Mesenchymal stem cell (in vitro differentiated cells and primary cell): ENCODE results near the gene SNRPE.
A peak's percentile ranks its signal among the peaks of the same experiment; 100 is the strongest.

Experiments
- DNase-seq: peaks from one replicate; pipeline ENCODE4 v3.0.0-alpha.2; 2013
- H2AFZ ChIP-seq: one replicate; pipeline ENCODE4 v1.6.1; 2013; ENCODE audit warnings: low read depth, mild to moderate bottlenecking, control low read depth, inconsistent platforms, low read length, moderate library complexity
- H2AK5ac ChIP-seq: 2 replicates; pipeline ENCODE4 v1.6.1; 2013; ENCODE audit warnings: low read length, moderate library complexity, mild to moderate bottlenecking, inconsistent platforms; ENCODE audit not compliant: severe bottlenecking
- H2BK120ac ChIP-seq: one replicate; pipeline ENCODE4 v1.6.1; 2013; ENCODE audit warnings: low read depth, mild to moderate bottlenecking, inconsistent platforms, low read length, moderate library complexity
- H2BK12ac ChIP-seq, 2 experiments: one replicate each; pipeline ENCODE4 v1.6.1; 2013; ENCODE audit warnings: inconsistent platforms in 2 of 2, low read length in 2 of 2, mild to moderate bottlenecking in 2 of 2, moderate library complexity in 2 of 2, control low read depth in 1 of 2
- H2BK15ac ChIP-seq: one replicate; pipeline ENCODE4 v1.6.1; 2013; ENCODE audit warnings: mild to moderate bottlenecking, low read depth, inconsistent platforms; ENCODE audit not compliant: poor library complexity, severe bottlenecking
- H2BK5ac ChIP-seq: 2 replicates; pipeline ENCODE4 v1.6.1; 2013; ENCODE audit warnings: low read depth, mild to moderate bottlenecking, low read length, control low read depth, inconsistent platforms; ENCODE audit not compliant: poor library complexity, severe bottlenecking
- H3K14ac ChIP-seq, 2 experiments: one replicate each; pipeline ENCODE4 v1.6.1; 2013; ENCODE audit warnings: inconsistent platforms in 2 of 2, low read length in 2 of 2, control low read depth in 1 of 2, mild to moderate bottlenecking in 1 of 2, moderate library complexity in 1 of 2
- H3K18ac ChIP-seq, 2 experiments: one replicate each; pipeline ENCODE4 v1.6.1; 2013; ENCODE audit warnings: inconsistent platforms in 2 of 2, low read length in 2 of 2, control low read depth in 1 of 2, low read depth in 1 of 2, mild to moderate bottlenecking in 1 of 2
- H3K23ac ChIP-seq, 2 experiments: one replicate each; pipeline ENCODE4 v1.6.1; 2013; ENCODE audit warnings: inconsistent platforms in 2 of 2, low read length in 2 of 2, mild to moderate bottlenecking in 2 of 2, moderate library complexity in 2 of 2, control low read depth in 1 of 2
- H3K27ac ChIP-seq: 2 replicates; pipeline ENCODE4 v1.5.1; 2013; ENCODE audit warnings: mild to moderate bottlenecking, moderate library complexity, low read length, control low read depth, inconsistent platforms; ENCODE audit not compliant: poor library complexity, severe bottlenecking
- H3K27me3 ChIP-seq, 2 experiments: 2 replicates each; pipeline versions ENCODE4 v1.6.1 to v1.7.0; 2013; ENCODE audit warnings: low read length in 2 of 2, mild to moderate bottlenecking in 2 of 2, moderate library complexity in 2 of 2, control low read depth in 1 of 2, inconsistent platforms in 1 of 2; ENCODE audit not compliant: control insufficient read depth in 1 of 2, insufficient read depth in 1 of 2
- H3K36me3 ChIP-seq, 2 experiments: 2 replicates each; pipeline versions ENCODE4 v1.6.1 to v1.7.0; 2013; ENCODE audit warnings: low read length in 2 of 2, control low read depth in 1 of 2, inconsistent platforms in 1 of 2, low read depth in 1 of 2, mild to moderate bottlenecking in 1 of 2; ENCODE audit not compliant: insufficient read depth in 2 of 2, control insufficient read depth in 1 of 2
- H3K4ac ChIP-seq, 2 experiments: one replicate each; pipeline ENCODE4 v1.6.1; 2013; ENCODE audit warnings: inconsistent platforms in 2 of 2, low read length in 2 of 2, mild to moderate bottlenecking in 2 of 2, moderate library complexity in 2 of 2, control low read depth in 1 of 2, low read depth in 1 of 2
- H3K4me1 ChIP-seq: 2 replicates; pipeline ENCODE4 v1.6.1; 2013; ENCODE audit warnings: low read depth, low read length, control low read depth; ENCODE audit not compliant: control insufficient read depth, insufficient read depth
- H3K4me2 ChIP-seq: 2 replicates; pipeline ENCODE4 v1.6.1; 2013; ENCODE audit warnings: low read length, mild to moderate bottlenecking, inconsistent platforms; ENCODE audit not compliant: poor library complexity, severe bottlenecking
- H3K4me3 ChIP-seq, 2 experiments: 2 replicates each; pipeline versions ENCODE4 v1.5.1 to v1.7.0; 2013; ENCODE audit warnings: low read length in 2 of 2, mild to moderate bottlenecking in 2 of 2, control low read depth in 1 of 2, low read depth in 1 of 2; ENCODE audit not compliant: insufficient read depth in 1 of 2
- H3K79me1 ChIP-seq: replicated peaks from 2 replicates; pipeline ENCODE4 v1.6.1; 2013; ENCODE audit warnings: mild to moderate bottlenecking, control low read depth, low read length, inconsistent platforms; ENCODE audit not compliant: poor library complexity, severe bottlenecking
- H3K9ac ChIP-seq: 2 replicates; pipeline ENCODE4 v1.7.0; 2013; ENCODE audit warnings: mild to moderate bottlenecking, low read length, moderate library complexity
- H3K9me3 ChIP-seq: 2 replicates; pipeline ENCODE4 v1.7.0; 2013; ENCODE audit warnings: mild to moderate bottlenecking, low read length; ENCODE audit not compliant: control insufficient read depth
- H4K8ac ChIP-seq: one replicate; pipeline ENCODE4 v1.6.1; 2013; ENCODE audit warnings: inconsistent platforms, mild to moderate bottlenecking, low read length, moderate library complexity
- H4K91ac ChIP-seq: one replicate; pipeline ENCODE4 v1.6.1; 2013; ENCODE audit warnings: mild to moderate bottlenecking, low read length, inconsistent platforms
- WGBS: methylation state at CpG from one replicate; pipeline ENCODE4 v1.1.7; 2013; ENCODE audit warnings: mixed read lengths; 5-methylcytosine and 5-hydroxymethylcytosine counted together

The SNRPE gene

DNA sequence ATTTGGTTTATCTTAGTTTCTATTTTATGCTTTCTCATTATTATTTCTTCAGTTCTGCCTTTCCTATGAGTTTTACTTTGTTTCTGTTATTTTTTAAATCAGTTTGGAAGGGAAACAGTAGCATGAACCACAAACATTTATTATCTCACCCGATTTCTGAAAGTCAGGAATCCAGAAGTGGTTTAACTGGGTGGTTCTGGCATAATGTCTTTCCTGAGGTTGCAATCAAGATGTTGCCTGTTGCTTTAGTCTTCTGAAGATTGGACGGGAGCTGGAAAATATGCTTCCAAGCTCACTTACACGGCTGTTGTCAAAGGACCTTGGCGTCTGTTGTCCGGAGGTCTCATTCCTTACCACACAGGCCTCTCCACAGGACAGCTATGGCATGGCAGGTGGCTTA lies 50.4 kb downstream of the SNRPE start:
- 93% methylated on average over 3 of the region's 5 CpGs for WGBS
- no peaks in the 10 kb centered on the region for H3K9me3 ChIP-seq
- H3K4me2 ChIP-seq = no peak overlapping the region
- H3K4me3 ChIP-seq = no peak overlapping the region
- H3K14ac ChIP-seq = no peak overlapping the region
- H2BK12ac ChIP-seq = no peak overlapping the region
- H4K8ac ChIP-seq = no peak overlapping the region
- no peak overlapping the region for H2AK5ac ChIP-seq
- no peak overlapping the region for H3K18ac ChIP-seq
- no peak for DNase-seq
- H2BK5ac ChIP-seq = no peak overlapping the region
- no peak overlapping the region for H3K9ac ChIP-seq
- no peak overlapping the region for H3K4ac ChIP-seq
- no peak overlapping the region for H3K23ac ChIP-seq
- no peaks in the 10 kb centered on the region for H3K36me3 ChIP-seq
- no peaks in the 10 kb centered on the region for H3K27me3 ChIP-seq
- H2AFZ ChIP-seq = no peak overlapping the region
- no peak overlapping the region for H2BK15ac ChIP-seq
- H3K79me1 ChIP-seq = no peaks in the 10 kb centered on the region
- H3K4me1 ChIP-seq = no peaks in the 10 kb centered on the region
- H3K27ac ChIP-seq = no peak overlapping the region
- no peak overlapping the region for H2BK120ac ChIP-seq
- H4K91ac ChIP-seq = peak overlapping the region; percentile 8

DNA sequence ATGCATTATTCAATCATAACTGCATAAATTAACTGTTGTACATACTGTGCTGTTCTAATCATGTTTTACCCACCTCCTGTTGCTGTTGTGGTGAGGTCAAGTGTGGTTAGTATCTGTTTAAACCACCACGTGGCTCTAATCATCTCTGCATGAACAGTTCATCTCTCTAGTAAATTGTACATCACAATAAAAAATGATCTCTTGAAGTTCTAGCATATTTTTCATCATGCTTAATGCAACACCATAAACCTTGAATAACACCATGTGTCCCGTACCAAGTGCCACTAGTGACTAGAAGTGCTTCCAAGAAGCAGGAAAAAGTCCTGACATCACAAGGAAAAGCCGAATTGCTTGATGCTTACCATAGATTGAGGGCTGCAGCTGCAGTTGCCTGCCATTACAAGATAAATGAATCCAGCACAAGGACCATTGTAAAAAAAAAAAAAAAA lies 51.7 kb downstream of the SNRPE start:
- H2AK5ac ChIP-seq = no peak overlapping the region
- H3K4me1 ChIP-seq = no peaks in the 10 kb centered on the region
- H2BK120ac ChIP-seq = no peak overlapping the region
- H3K36me3 ChIP-seq = no peaks in the 10 kb centered on the region
- no peak overlapping the region for H3K4me2 ChIP-seq
- no peaks in the 10 kb centered on the region for H3K79me1 ChIP-seq
- no peak overlapping the region for H3K9ac ChIP-seq
- no peak overlapping the region for H3K4ac ChIP-seq
- H2BK12ac ChIP-seq = no peak overlapping the region
- no peak for DNase-seq
- no peak overlapping the region for H3K14ac ChIP-seq
- H2AFZ ChIP-seq = no peak overlapping the region
- 50% methylated on average over 2 of the region's 3 CpGs for WGBS
- no peak overlapping the region for H3K4me3 ChIP-seq
- no peak overlapping the region for H2BK5ac ChIP-seq
- no peak overlapping the region for H3K27ac ChIP-seq
- H4K91ac ChIP-seq = no peak overlapping the region
- no peak overlapping the region for H4K8ac ChIP-seq
- H3K9me3 ChIP-seq = no peaks in the 10 kb centered on the region
- no peaks in the 10 kb centered on the region for H3K27me3 ChIP-seq
- H2BK15ac ChIP-seq = no peak overlapping the region
- H3K18ac ChIP-seq = no peak overlapping the region
- no peak overlapping the region for H3K23ac ChIP-seq

DNA sequence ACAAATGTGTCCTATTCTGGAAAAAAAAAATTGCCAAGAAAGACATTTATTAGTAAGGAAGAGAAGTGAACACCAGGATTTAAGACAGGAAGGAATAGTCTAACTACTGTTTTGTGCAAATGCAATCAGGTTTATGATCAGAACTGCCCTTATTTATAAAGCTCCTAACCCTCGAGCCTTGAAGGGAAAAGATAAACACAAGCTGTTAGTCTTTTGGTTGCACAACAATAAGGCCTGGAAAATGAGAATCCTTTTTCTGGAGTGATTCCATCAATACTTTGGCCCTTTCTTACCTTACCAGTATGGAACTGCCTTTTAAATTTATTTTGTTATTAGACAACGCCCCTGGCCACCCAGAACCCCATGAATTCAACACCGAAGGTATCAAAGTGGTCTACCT lies 52.9 kb downstream of the SNRPE start:
- no peak overlapping the region for H2BK12ac ChIP-seq
- no peaks in the 10 kb centered on the region for H3K79me1 ChIP-seq
- H2BK5ac ChIP-seq = no peak overlapping the region
- H4K8ac ChIP-seq = no peak overlapping the region
- H3K27ac ChIP-seq = no peak overlapping the region
- no peak overlapping the region for H4K91ac ChIP-seq
- H3K4me1 ChIP-seq = no peaks in the 10 kb centered on the region
- H3K27me3 ChIP-seq = no peaks in the 10 kb centered on the region
- H3K9me3 ChIP-seq = no peaks in the 10 kb centered on the region
- H2BK15ac ChIP-seq = no peak overlapping the region
- H2AFZ ChIP-seq = no peak overlapping the region
- no peak overlapping the region for H3K9ac ChIP-seq
- H3K4ac ChIP-seq = no peak overlapping the region
- no peaks in the 10 kb centered on the region for H3K36me3 ChIP-seq
- no peak overlapping the region for H3K23ac ChIP-seq
- H2BK120ac ChIP-seq = no peak overlapping the region
- no peak overlapping the region for H3K4me3 ChIP-seq
- DNase-seq = peak; percentile 65
- 96% methylated on average over 2 of the region's 3 CpGs for WGBS
- no peak overlapping the region for H3K4me2 ChIP-seq
- no peak overlapping the region for H3K14ac ChIP-seq
- no peak overlapping the region for H2AK5ac ChIP-seq
- H3K18ac ChIP-seq = peak overlapping the region in 1 of 2 experiments; percentile 78

DNA sequence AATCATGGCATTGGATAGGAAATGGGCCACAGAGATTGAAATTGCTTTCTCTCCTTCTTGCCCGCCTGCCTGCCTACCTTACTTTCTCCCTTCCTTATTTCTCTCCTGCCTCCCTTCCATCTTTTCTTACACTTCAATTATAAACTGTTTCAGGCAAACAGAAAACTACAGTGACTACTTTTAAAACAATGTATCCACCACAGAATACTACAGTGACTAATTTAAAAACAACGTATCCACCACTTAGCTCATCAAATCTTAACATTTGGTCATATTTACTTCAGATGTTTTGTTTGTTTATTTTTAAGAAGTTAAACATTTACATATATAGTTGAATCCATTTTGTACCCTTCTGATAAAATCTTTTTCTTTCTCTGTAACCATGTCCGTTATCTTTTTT lies 54.4 kb downstream of the SNRPE start:
- Histone ChIP-seq H2BK15ac (no peak overlapping the region), H3K36me3 (no peaks in the 10 kb centered on the region), H3K14ac (no peak overlapping the region), H2BK5ac (no peak overlapping the region), H3K18ac (no peak overlapping the region), H3K4ac (peak overlapping the region in 1 of 2 experiments; percentile 67), H3K9me3 (no peaks in the 10 kb centered on the region), H3K4me1 (no peaks in the 10 kb centered on the region), H4K91ac (no peak overlapping the region), H2BK120ac (no peak overlapping the region), H3K79me1 (no peaks in the 10 kb centered on the region), H4K8ac (no peak overlapping the region), H3K27me3 (no peaks in the 10 kb centered on the region), H3K4me3 (no peak overlapping the region), H2AK5ac (no peak overlapping the region), H3K23ac (no peak overlapping the region), H3K4me2 (no peak overlapping the region), H3K9ac (peak overlapping the region; percentile 53), H2AFZ (no peak overlapping the region), H2BK12ac (no peak overlapping the region), H3K27ac (no peak overlapping the region)
- 64% methylated on average over 2 of the region's 3 CpGs for WGBS
- peak; percentile 73 for DNase-seq
